HL-60 (cell line): Measurements from ENCODE around the gene VIPR2.
"Not testable (repeated sequence)": the region's sequence is repeated elsewhere in the genome, so short reads cannot be mapped to it uniquely, and the experiment has no call there.

Source experiments
- DNase-seq, 2 experiments: peaks; one replicate each; pipeline ENCODE4 v3.0.0-alpha.2; 2010 to 2020; ENCODE audit warnings: low read depth in 1 of 2, low spot score in 1 of 2
- H3K27ac ChIP-seq: fragments of 250-450 bp; sonication (Bioruptor Pico); replicated peaks from 2 replicates; pipeline ENCODE4 v1.5.1; 2020; ENCODE audit warnings: mild to moderate bottlenecking, moderate library complexity
- H3K27me3 ChIP-seq: fragments of 250-450 bp; sonication (Bioruptor Pico); 2 replicates; pipeline ENCODE4 v1.5.1; 2021; ENCODE audit warnings: mild to moderate bottlenecking, moderate library complexity; ENCODE audit not compliant: insufficient read depth, poor library complexity, severe bottlenecking
- H3K4me3 ChIP-seq: replicated peaks from 2 replicates; pipeline ENCODE4 v1.5.1; 2011; ENCODE audit warnings: mild to moderate bottlenecking, control low read depth, low read length; ENCODE audit not compliant: insufficient read depth
- CTCF ChIP-seq: IDR thresholded peaks from one replicate; pipeline ENCODE4 v1.5.1; 2011; ENCODE audit warnings: low read length, control low read depth, inconsistent platforms; ENCODE audit not compliant: insufficient read depth
- GABPA ChIP-seq: IDR thresholded peaks from 2 replicates; pipeline ENCODE4 v1.6.1; 2012; ENCODE audit warnings: low read depth
- POLR2AphosphoS5 ChIP-seq: IDR thresholded peaks from 2 replicates; pipeline ENCODE4 v1.6.1; 2012; ENCODE audit warnings: low read depth
- REST ChIP-seq: IDR thresholded peaks from 2 replicates; pipeline ENCODE4 v1.6.1; 2012; ENCODE audit warnings: low read depth; ENCODE audit not compliant: insufficient replicate concordance
- SPI1 ChIP-seq: IDR thresholded peaks from 2 replicates; pipeline ENCODE4 v1.6.1; 2012; ENCODE audit warnings: low read depth, mild to moderate bottlenecking, borderline replicate concordance

The VIPR2 gene

DNA sequence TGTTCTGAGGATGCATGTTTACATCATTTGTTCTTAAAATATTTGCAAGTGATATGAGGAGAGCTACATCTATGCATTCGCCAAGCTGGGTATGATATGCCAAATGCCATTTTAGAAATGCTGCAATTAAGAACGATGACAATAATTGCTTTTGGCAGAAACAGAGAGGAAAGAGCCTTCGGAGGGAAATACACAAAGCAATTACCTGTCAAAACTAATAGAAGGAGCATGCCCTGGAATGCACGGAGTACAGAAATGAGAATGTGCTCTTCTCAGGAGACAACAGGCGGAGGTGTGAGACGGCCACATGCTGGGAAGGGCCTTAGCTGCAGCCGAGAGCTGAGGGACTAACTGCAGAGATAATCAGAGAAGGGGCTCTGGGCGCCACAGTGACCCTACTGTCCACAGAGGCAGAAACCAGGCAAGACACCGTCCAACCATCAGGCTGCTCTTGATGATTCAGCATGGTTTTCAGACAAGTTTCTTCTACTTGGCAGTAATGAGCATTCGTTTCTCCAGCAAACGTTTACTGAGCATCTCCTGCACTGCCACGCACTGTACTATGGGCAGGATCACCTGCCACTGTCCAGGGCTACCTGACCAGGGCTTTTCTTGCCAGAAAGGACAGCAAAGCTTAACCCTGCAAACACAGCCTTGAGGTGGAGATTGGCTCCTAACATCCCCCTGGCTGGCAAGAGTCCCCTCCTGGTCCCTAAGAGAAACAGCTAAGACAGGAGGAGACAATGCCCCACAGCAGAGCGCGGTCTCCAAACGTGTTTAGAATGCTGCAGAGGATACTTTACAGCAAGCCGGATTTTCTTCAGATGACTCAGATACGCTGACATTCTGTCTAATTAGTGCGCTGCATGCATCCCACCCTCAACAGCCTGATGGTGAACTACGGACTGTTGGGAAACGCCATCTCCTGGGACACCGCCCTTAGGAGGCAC lies 18.1 kb downstream of the VIPR2 start:
- TF ChIP-seq REST, result no peak
- TF ChIP-seq CTCF, result no peak
- Histone ChIP-seq H3K27me3 (no peaks in the 10 kb centered on the region), H3K27ac (no peak overlapping the region), H3K4me3 (no peak overlapping the region)
- no peak for DNase-seq

DNA sequence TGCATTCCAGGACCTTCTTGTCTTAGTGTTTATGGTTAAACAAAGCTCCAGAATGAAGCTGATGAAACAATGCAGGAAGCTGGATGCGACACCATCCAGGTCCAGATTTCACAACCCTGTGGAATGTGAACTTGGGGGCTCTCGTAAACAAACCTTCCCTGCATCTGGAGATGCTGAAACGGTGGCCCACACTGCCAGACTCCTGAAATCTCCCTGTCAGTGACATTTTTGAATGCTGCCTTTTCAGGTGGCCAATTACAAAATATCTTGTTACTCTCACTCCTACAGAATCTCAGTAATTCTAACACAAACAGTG lies 18.8 kb downstream of the VIPR2 start:
- no peak for DNase-seq
- TF ChIP-seq GABPA, result no peak
- no peak for TF ChIP-seq CTCF
- TF ChIP-seq POLR2AphosphoS5, result no peak
- TF ChIP-seq SPI1, result no peak
- TF ChIP-seq REST, result no peak
- H3K27ac ChIP-seq, result no peak overlapping the region

DNA sequence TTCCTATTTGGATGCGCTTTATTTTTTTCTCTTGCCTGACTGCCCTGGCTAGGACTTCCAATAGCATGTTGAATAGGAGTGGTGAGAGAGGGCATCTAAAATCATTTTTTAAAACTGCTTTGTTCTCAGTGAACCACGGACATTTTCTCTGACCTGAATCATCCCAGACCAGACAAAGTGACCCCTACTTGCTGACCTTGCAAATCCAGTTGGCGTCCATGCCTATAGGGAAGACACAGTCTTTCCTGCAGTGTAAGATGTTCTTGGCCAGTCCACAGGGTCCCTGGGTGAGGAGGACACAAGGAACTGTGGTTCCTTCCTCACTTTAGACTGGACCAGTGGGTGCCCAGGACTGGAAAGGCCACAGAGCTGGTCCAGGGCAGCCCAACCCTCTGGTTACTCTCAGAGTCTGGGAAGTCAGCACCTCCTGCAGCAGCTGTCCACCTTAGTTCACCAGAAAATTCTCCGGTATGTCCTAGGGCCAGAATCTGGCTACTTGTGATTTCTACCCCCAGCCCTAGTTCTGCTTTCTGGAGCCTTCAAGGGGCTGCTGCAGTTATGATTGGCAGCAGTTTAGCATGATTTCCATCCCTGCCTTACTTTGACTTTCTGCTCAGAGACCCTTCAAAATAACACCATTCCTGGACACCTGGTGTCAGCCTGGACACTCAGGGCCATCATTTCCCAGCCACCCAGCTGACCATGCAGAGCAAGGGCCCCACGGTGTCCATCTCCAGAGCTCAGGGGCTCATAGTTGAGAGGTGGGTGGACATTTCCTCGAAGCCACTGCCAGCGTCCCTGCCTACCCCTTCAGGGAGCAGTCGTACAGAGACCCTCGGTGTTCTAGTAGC lies 19.3 kb downstream of the VIPR2 start:
- Histone ChIP-seq H3K4me3 (no peak overlapping the region), H3K27ac (no peak overlapping the region), H3K27me3 (no peaks in the 10 kb centered on the region)
- DNase-seq, result no peak
- TF ChIP-seq CTCF (no peak), GABPA (no peak), REST (no peak), POLR2AphosphoS5 (no peak), SPI1 (no peak)

More for the DNA sequence above, 18.8 kb downstream of the VIPR2 start:
- Histone ChIP-seq H3K4me3 (no peak overlapping the region), H3K27me3 (no peaks in the 10 kb centered on the region)

DNA sequence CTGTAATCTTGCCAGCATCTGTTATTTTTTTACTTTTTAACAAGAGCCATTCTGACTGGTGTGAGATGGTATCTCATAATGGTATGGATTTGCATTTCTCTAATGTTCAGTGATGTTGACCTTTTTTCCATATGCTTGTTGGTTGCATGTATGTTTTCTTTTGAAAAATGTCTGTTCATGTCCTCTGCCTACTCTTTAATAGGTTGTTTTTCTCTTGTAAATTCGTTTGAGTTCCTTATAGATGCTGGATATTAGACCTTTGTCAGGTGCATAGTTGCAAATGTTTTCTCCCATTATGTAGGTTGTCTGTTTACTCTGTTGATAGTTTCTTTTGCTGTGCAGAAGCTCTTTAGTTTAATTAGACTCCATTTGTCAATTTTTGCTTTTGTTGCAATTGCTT lies 20.9 kb downstream of the VIPR2 start:
- not testable (repeated sequence) for H3K27ac ChIP-seq, DNase-seq, H3K27me3 ChIP-seq, H3K4me3 ChIP-seq

DNA sequence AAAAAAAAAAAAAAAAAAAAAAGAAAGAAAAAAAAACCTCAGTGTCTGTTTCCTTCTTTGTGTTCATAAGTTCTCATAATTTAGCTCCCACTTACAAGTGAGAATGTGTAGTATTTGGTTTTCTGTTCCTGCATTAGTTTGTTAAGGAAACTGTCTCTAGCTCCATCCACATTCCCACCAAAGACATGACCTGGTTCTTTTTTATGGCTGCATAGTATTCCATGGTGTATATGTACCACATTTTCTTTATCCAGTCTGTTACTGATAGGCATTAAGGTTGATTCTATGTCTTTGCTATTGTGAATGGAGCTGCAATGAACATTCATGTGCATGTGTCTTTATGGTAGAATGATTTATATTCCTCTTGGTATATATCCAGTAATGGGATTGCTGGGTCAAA lies 21.4 kb downstream of the VIPR2 start:
- DNase-seq, H3K27ac ChIP-seq, H3K27me3 ChIP-seq, H3K4me3 ChIP-seq: not testable (repeated sequence)
